Endothelial cell of umbilical vein (primary cell): ENCODE results near the gene DEFB131B.
"Not testable (repeated sequence)": the region's sequence is repeated elsewhere in the genome, so short reads cannot be mapped to it uniquely, and the experiment has no call there.

Experiments
- EZH2 ChIP-seq: IDR thresholded peaks from 2 replicates; pipeline ENCODE4 v1.6.1; 2012; ENCODE audit warnings: borderline replicate concordance, low read depth, mild to moderate bottlenecking, moderate library complexity, low read length, inconsistent platforms; ENCODE audit not compliant: severe bottlenecking
- POLR2A ChIP-seq: IDR thresholded peaks from 2 replicates; pipeline ENCODE4 v1.6.1; 2012; ENCODE audit warnings: low read depth, mild to moderate bottlenecking, control low read depth, low read length
- TF ChIP-seq, protein P1 (sequence below), 2 donors: IDR thresholded peaks; 1 replicate in 1 of 2; 2 replicates in 1 of 2; pipeline ENCODE4 v1.5.1; 2011; ENCODE audit warnings: low read length in 2 of 2, mild to moderate bottlenecking in 2 of 2, moderate library complexity in 2 of 2, control low read depth in 1 of 2, inconsistent platforms in 1 of 2, low read depth in 1 of 2; ENCODE audit not compliant: insufficient read depth in 1 of 2; ENCODE audit errors: extremely low read depth in 1 of 2

DNA sequence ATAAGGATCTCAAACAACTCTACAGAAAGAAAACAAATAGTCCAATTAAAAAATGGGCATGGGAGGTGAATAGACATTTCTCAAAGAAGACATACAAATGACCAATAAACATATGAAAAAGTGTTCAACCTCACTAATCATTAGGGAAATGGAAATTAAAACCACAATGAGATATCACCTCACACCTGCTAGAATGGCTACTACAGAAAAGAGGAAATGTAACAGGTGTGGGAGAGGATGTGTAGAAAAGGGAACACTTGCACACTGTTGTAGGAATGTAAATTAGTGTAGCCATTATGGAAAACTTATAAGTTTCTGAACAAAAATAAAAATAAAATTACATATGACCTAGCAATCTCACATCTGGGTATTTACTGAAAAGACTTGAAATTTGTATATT is 7.6 kb upstream of the DEFB131B start:
- TF ChIP-seq, protein P1, sequence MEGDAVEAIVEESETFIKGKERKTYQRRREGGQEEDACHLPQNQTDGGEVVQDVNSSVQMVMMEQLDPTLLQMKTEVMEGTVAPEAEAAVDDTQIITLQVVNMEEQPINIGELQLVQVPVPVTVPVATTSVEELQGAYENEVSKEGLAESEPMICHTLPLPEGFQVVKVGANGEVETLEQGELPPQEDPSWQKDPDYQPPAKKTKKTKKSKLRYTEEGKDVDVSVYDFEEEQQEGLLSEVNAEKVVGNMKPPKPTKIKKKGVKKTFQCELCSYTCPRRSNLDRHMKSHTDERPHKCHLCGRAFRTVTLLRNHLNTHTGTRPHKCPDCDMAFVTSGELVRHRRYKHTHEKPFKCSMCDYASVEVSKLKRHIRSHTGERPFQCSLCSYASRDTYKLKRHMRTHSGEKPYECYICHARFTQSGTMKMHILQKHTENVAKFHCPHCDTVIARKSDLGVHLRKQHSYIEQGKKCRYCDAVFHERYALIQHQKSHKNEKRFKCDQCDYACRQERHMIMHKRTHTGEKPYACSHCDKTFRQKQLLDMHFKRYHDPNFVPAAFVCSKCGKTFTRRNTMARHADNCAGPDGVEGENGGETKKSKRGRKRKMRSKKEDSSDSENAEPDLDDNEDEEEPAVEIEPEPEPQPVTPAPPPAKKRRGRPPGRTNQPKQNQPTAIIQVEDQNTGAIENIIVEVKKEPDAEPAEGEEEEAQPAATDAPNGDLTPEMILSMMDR (IDR thresholded peaks at IDR 0.05; ENCODE audit: extremely low read depth in 1 of 2, insufficient read depth in 1 of 2, low read depth in 1 of 2, low read length in 2 of 2), result not testable (repeated sequence)
- TF ChIP-seq EZH2, POLR2A: not testable (repeated sequence)
